PC-9 (cell line): ENCODE measurements around the gene TMEM151B. TPM values are rescaled to one million over a fixed set of nuclear protein-coding genes. Genes with fewer than 3 reads are reported as not detected.

Source experiments
- BruUV-seq: library from RNA; stranded (reverse); fragments of 400-500 nt; replicated peaks from 2 replicates; lab custom pipeline; 2021; lab: Mats Ljungman, UMichigan
- CTCF ChIA-PET: fragments of 300-600 bp; sonication (Branson Sonifier 250); formaldehyde crosslinking; loops from one replicate; lab custom pipeline; 2022; ENCODE audit warnings: antibody characterized with exemption; lab: Charles Lee
- POLR2A ChIA-PET: fragments of 300-600 bp; sonication (Branson Sonifier 250); formaldehyde crosslinking; loops from one replicate; lab custom pipeline; 2022; ENCODE audit warnings: antibody characterized with exemption; ENCODE audit not compliant: unreplicated experiment; lab: Charles Lee
- DNase-seq, 2 experiments: peaks; one replicate each; pipeline versions ENCODE4 v3.0.0 to v3.0.0-alpha.2; 2015 to 2022; ENCODE audit warnings: mixed read lengths in 1 of 2
- H2AFZ ChIP-seq: fragments of 200-600 bp; sonication (generic); 2 replicates; pipeline ENCODE4 v1.8.1; 2017; ENCODE audit warnings: antibody characterized with exemption
- H3F3A ChIP-seq: fragments of 200-600 bp; sonication (generic); 2 replicates; pipeline ENCODE4 v1.8.1; 2017; ENCODE audit warnings: antibody characterized with exemption, mild to moderate bottlenecking, low read depth; ENCODE audit not compliant: insufficient read depth
- H3K27ac ChIP-seq: fragments of 200-600 bp; sonication (generic); 2 replicates; pipeline ENCODE4 v1.6.1; 2016; ENCODE audit warnings: mixed run types
- H3K27me3 ChIP-seq: fragments of 200-600 bp; sonication (generic); 2 replicates; pipeline ENCODE4 v1.6.1; 2016; ENCODE audit warnings: low read depth, mixed run types; ENCODE audit not compliant: insufficient read depth
- H3K36me3 ChIP-seq: fragments of 200-600 bp; sonication (generic); 2 replicates; pipeline ENCODE4 v1.6.1; 2016; ENCODE audit warnings: low read depth, mixed run types
- H3K4me1 ChIP-seq: fragments of 200-600 bp; sonication (generic); replicated peaks from 2 replicates; pipeline ENCODE4 v1.6.1; 2016; ENCODE audit warnings: mixed run types; ENCODE audit not compliant: insufficient read depth
- H3K4me2 ChIP-seq: fragments of 200-600 bp; sonication (generic); 2 replicates; pipeline ENCODE4 v1.6.1; 2017; ENCODE audit warnings: mixed run types
- H3K4me3 ChIP-seq: fragments of 200-600 bp; sonication (generic); 2 replicates; pipeline ENCODE4 v1.6.1; 2016; ENCODE audit warnings: mixed run types
- H3K79me2 ChIP-seq: fragments of 200-600 bp; sonication (generic); 2 replicates; pipeline ENCODE4 v1.6.1; 2017; ENCODE audit warnings: low read depth, mixed run types
- H3K9me2 ChIP-seq: fragments of 200-600 bp; sonication (generic); 2 replicates; pipeline ENCODE4 v1.8.1; 2017; ENCODE audit warnings: mild to moderate bottlenecking; ENCODE audit not compliant: insufficient read depth
- H3K9me3 ChIP-seq: fragments of 200-600 bp; sonication (generic); 2 replicates; pipeline ENCODE4 v1.8.1; 2016; ENCODE audit warnings: low read depth; ENCODE audit not compliant: insufficient read depth
- H4K20me1 ChIP-seq: fragments of 200-600 bp; sonication (generic); 2 replicates; pipeline ENCODE4 v1.8.1; 2017; ENCODE audit not compliant: insufficient read depth
- EZH2 ChIP-seq: fragments of 200-600 bp; sonication (generic); IDR thresholded peaks from 2 replicates; pipeline ENCODE4 v1.8.0; 2017; ENCODE audit warnings: antibody characterized with exemption, low read depth
- intact Hi-C: fragments of 100-400 bp; cut with micrococcal nuclease; formaldehyde crosslinking; loops from one replicate; pipeline ENCODE4 v1.10.0; 2022; ENCODE audit not compliant: unreplicated experiment
- total RNA-seq: library from RNA; stranded (reverse); gene quantifications from 2 replicates; pipeline ENCODE4 v1.2.3, GENCODE V29; 2021
- TF ChIP-seq, protein P1 (sequence below): fragments of 200-600 bp; sonication (generic); conservative IDR thresholded peaks from 2 replicates; pipeline ENCODE4 v1.6.1; 2017; ENCODE audit warnings: mixed run types, antibody characterized with exemption, mild to moderate bottlenecking, moderate library complexity

Gene TMEM151B
- total RNA-seq, 1 experiment from 2014 or later = not detected

DNA sequence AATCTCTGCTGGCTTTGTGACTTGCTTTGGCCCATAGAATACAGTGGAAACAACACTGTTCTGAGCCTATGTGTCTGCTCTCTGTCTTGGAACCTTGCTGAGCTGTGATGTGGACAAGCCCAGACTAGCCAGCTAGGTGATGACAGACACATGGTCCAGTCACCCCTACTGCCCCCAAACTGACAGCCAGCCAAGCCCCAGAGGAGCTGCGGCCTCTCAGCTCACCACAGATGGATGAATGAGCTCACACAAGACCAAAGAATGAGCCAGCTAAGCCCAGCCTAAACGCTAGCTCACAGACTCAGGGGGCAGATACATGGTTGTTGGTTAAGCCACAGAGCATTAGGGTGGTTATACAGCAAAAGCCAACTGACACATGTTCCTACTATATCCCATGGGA is 38.8 kb downstream of the TMEM151B start:
- H3K27ac ChIP-seq = no peak overlapping the region
- H3K27me3 ChIP-seq = no peaks in the 10 kb centered on the region
- no peaks in the 10 kb centered on the region for H4K20me1 ChIP-seq
- H3K9me3 ChIP-seq = no peaks in the 10 kb centered on the region
- no peaks in the 10 kb centered on the region for H3K9me2 ChIP-seq
- TF ChIP-seq, protein P1, sequence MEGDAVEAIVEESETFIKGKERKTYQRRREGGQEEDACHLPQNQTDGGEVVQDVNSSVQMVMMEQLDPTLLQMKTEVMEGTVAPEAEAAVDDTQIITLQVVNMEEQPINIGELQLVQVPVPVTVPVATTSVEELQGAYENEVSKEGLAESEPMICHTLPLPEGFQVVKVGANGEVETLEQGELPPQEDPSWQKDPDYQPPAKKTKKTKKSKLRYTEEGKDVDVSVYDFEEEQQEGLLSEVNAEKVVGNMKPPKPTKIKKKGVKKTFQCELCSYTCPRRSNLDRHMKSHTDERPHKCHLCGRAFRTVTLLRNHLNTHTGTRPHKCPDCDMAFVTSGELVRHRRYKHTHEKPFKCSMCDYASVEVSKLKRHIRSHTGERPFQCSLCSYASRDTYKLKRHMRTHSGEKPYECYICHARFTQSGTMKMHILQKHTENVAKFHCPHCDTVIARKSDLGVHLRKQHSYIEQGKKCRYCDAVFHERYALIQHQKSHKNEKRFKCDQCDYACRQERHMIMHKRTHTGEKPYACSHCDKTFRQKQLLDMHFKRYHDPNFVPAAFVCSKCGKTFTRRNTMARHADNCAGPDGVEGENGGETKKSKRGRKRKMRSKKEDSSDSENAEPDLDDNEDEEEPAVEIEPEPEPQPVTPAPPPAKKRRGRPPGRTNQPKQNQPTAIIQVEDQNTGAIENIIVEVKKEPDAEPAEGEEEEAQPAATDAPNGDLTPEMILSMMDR = no peak
- TF ChIP-seq EZH2 = no peak
- peaks cover 12% of the 10 kb centered on the region; the same call in 1 of the 2 replicates for H3K36me3 ChIP-seq
- no peak overlapping the region for H3K4me2 ChIP-seq
- ChIA-PET CTCF (no interaction called here), POLR2A (interaction anchor here (0.7 kb wide), 1 partner anchor 134 kb away, joined by 4 read pairs; no protein-coding TSS in a partner anchor)
- H3F3A ChIP-seq = no peaks in the 10 kb centered on the region
- DNase-seq = no peak
- H2AFZ ChIP-seq = no peak overlapping the region
- H3K4me3 ChIP-seq = no peak overlapping the region
- BruUV-seq = no TSS peak
- H3K4me1 ChIP-seq = peaks cover 9% of the 10 kb centered on the region
- H3K79me2 ChIP-seq = peaks cover 15% of the 10 kb centered on the region
- intact Hi-C loops = no loop called here

DNA sequence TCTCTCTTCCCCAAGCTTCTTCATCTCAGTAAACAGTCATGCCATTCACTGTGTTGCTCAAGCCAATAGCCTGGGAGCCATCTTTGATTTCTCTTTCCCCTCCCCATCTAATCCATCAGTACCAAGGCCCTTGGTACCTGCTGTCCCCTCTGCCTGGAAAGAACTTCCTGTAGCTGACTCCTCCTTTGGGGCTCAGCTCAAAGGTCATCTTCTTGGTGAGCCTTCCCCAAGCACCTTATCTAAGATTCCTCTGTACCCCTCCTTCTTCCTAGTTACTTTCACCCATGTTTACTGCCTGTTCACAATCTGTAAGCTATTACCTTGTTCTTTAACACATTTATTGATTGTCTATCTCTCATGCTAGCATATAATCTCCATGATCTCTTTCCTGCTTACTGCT is 39.4 kb downstream of the TMEM151B start:
- intact Hi-C loops = no loop called here
- Histone ChIP-seq H3K27me3 (no peaks in the 10 kb centered on the region), H2AFZ (no peak overlapping the region), H3F3A (no peaks in the 10 kb centered on the region), H4K20me1 (no peaks in the 10 kb centered on the region), H3K4me1 (peaks cover 9% of the 10 kb centered on the region), H3K4me3 (no peak overlapping the region), H3K4me2 (no peak overlapping the region), H3K9me3 (no peaks in the 10 kb centered on the region), H3K27ac (no peak overlapping the region), H3K79me2 (peaks cover 15% of the 10 kb centered on the region), H3K36me3 (peaks cover 12% of the 10 kb centered on the region; the same call in 1 of the 2 replicates), H3K9me2 (no peaks in the 10 kb centered on the region)
- ChIA-PET POLR2A (no interaction called here), CTCF (no interaction called here)
- no TSS peak for BruUV-seq
- TF ChIP-seq, protein P1 = no peak
- TF ChIP-seq EZH2 = no peak
- DNase-seq = no peak

DNA sequence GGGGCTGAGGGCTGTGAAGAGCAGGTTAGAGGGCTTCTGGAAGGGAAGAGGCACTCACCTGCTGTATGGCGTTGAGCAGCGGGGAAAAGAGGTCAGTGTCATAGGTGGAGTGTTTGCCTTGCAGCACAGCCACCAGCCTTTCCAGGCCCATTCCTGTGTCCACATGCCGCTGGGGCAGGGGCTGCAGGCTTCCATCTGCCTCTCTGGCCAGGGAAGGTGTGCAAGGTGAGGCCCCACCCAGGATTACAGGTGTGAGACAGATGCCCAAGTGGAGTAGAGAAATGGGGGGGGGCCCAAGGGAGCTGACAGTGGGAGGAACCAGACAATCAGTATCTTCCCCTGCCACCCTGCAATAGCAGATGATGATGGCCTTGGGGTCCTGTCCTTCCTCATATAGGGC is 40.0 kb downstream of the TMEM151B start:
- ChIA-PET CTCF (no interaction called here), POLR2A (no interaction called here)
- H2AFZ ChIP-seq = no peak overlapping the region
- H3K4me2 ChIP-seq = no peak overlapping the region
- no peaks in the 10 kb centered on the region for H3K9me2 ChIP-seq
- no peaks in the 10 kb centered on the region for H3K9me3 ChIP-seq
- BruUV-seq = no TSS peak
- no peaks in the 10 kb centered on the region for H4K20me1 ChIP-seq
- no peak for TF ChIP-seq EZH2
- TF ChIP-seq, protein P1 = no peak
- intact Hi-C loops = no loop called here
- H3K4me3 ChIP-seq = no peak overlapping the region
- DNase-seq = no peak
- no peaks in the 10 kb centered on the region; the same call in 1 of the 2 replicates for H3K27me3 ChIP-seq
- peaks cover 9% of the 10 kb centered on the region; the same call in 1 of the 2 replicates for H3K36me3 ChIP-seq
- H3K4me1 ChIP-seq = peaks cover 9% of the 10 kb centered on the region
- H3K27ac ChIP-seq = no peak overlapping the region
- peaks cover 15% of the 10 kb centered on the region for H3K79me2 ChIP-seq
- no peaks in the 10 kb centered on the region for H3F3A ChIP-seq
